ENCODE measurements around the gene BTG1.
"Not testable (repeated sequence)": the region's sequence is repeated elsewhere in the genome, so short reads cannot be mapped to it uniquely, and the experiment has no call there.

The BTG1 gene

DNA sequence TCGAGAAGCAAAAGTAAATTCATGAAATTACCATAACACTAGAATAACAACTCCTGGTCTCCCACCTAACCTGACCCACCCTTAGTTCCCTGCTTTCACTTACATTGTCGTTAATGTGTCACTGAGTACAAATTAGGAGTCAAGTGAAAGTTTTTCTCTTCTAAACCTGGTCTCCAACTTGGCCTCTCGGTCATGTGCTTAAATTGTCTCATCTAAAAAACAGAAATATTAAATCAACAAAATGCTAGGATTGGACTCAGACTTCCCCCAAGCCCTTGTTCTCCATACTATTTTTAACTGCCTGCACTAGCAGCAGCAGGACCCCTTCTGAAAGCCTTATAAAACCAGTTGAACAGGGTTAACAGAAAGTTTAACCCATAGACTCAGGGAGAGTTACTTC is 1.8 kb upstream of the BTG1 start:
- no peak for DNase-seq

DNA sequence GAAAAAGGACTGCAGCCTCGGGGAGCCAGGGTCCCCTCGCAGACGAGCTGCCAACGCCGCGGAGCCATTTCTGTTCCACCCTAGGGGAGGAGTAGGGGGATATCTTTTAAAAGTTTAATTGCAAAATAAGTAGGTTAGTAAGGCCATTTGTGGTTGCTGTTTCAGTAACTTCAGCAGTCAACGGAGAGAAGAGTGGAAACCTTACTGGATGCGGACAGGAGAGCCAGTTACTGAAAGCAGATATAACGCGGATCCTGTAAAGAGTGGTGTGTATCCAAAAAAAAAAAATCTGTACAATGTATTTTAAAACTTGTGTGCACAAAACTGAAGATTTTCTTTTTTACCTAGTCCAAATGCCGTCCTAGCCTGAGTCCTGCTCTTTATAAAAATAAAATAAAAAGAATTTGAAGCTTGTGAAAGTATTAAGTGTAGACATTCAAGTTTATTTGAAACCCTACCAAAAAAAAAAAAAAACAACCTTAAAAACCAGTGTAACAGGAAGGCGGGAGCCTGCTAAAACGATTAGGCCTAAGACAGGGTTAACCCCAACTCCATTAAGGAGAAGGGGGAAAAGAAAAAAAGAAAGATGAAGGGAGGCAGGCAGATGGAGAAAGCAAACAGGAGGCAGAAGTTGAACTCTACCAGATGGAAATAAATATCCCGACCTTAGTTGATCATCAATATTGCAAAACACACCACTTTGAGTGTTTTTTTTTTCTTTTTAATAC is 1.0 kb upstream of the BTG1 start:
- DNase-seq: peak; percentile 46

DNA sequence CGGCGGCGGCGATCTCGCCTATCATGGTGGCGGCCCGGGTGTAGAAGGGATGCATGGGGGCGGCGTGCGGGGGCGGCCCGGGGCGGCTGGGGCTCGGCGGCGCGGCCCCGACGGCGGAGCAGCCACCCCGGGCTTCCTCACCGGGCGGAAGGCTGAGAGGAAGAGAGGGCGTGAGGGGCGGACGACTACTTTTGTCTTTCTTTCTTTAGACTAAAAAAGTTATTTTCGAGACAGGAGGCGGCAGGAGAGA is 240 bp downstream of the BTG1 start:
- no peak for DNase-seq

DNA sequence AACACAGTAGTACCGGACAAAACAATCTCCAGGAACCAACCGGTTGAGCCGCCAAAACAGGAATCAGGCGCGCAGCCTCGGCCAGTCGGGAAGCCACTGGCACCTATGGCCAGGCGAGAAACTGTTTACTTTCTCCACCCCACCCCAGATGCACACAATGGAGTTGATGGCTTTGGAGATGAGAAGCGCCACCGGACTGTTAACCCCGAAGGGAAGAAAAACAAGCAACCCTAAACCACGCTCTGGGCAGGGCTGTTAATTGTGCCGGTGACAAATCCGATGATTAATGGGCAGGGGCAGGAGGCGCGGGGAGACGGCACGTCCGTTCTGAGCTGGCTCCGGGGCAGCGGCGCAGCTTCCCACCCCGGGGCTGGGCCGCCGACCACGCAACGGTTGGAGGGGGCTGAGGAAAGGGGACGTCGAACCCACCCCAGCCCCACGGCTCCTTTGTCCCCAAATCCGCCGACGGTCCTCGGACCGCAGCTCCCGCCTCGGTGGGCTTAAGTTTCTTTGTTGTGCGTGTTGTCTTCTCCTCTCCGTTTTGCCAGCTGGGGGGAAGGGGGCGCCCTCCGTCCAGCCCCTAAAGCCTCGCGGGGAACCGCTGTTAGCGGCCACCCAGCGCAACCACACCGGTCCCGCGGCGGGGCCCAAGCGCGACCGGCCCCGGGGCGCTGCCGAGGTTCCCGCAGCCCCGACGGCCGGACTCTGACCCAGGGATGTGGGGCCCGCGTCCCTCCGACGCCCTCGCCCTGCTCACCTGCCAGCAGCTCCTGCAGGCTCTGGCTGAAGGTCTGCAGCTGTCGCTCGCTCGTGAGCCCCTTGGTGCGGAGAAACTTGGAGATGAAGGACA is 790 bp downstream of the BTG1 start:
- peak; percentile 24 for DNase-seq

DNA sequence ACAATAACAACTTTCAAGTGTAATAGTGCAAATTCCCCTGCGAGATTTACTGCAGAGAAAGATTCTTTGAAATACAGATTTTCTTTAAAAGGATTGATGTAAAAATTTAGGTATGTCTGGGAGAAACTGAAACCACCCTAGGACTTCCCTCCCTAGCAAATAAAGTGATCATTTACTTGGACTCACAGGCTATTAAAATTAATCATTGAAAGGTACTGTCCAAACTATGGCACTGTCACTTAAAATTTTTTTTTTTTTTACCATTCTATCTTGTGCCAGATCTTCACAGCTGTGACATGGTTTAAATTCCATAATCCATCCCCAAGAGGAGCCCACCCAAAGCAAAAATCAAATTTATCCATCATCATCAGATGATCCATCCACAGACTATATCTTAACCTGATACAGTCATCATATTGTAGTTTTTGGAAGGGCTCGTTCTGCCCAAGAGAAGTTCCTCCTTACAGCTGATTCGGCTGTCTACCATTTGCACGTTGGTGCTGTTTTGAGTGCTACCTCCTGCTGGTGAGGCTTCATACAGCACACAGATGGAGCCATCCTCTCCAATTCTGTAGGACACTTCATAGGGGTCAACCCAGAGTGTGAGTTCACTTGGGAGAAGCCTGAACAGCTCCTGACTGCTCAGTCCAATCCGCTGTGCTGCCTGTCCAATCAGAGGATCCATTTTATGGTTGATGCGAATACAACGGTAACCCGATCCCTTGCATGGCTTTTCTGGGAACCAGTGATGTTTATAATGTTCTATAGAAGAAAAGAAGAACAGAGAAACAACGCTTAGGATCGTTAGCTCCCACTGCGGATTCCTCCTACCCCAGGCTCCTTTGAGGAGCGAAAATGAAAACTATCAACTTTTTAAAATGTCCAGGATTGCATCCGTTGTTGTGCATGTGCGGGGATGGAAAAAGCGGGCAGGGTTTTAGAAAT is 1.7 kb downstream of the BTG1 start:
- DNase-seq: peak; percentile 86

DNA sequence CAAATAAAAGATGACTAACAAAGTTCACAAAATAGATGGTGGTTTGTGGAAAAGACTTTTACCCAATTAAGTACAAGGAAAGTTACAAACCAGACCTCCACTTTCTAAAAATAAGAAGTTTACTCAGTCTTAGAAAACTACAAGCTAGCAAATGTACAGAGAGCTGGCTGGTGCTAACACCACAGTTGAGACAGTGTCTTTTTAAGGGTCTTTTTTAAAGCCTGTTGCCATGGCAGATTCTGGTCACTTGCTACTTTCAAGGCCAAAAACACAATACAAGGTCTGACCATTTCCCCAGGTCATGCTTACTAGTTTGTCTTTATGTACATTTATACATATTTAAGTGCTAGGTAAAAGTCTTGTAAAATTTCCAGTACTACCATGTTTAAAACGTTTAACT is 2.4 kb downstream of the BTG1 start:
- DNase-seq: peak; percentile 10

DNA sequence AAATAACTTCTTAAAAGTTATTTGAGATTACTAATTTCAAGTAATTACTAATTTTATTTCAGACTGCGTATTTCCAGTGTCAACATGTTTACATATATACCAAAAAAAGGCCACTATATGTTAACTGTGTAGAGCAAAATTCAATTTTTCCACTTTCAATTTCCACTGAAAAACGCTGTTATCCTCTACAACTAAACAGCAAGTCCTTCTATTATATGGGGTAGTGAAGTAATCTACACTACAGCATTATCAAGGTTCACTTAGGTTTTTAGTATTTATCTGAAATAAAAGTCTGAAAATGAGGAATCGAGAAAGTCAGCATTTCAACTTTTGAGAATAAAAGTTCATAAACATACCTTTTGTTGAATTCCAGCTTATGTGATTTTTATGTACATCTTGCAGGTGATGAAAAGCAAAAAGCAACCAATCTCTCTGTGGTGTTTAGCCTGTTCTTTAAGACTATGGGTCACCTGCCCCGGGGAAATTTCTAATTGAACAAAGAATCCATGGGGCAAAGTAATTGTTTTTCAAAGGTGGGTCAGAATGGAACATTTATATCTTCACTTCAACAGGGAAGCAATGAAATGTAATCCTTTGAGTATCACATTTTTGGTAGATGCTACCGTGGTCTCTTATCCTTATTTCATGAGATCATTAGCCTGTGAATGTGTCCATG is 3.3 kb downstream of the BTG1 start:
- no peak for DNase-seq

DNA sequence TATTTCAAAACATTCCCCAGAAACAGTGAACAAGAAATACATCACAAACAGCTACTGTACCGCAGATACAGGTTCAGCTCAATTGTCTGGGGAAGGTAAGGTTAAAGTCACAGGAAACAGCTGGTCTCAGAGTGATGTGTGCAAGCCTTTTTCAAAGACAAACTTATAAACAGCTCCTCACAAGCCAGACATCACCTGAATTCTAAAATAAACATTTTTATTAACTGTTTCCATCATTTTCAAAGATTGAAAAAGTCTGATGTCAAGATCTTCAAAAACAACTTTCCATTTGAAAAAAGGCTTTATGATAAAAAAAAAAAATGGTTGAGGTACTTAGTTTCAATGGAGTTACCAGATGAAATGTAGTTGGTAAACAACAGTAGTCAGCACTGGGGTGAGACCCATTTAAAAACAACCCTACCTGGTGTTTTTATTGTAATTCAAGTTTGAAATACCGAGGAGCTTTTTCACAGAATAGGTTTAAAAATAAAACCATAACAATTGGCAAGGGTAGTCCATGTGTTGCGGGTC is 4.0 kb downstream of the BTG1 start:
- DNase-seq: no peak

DNA sequence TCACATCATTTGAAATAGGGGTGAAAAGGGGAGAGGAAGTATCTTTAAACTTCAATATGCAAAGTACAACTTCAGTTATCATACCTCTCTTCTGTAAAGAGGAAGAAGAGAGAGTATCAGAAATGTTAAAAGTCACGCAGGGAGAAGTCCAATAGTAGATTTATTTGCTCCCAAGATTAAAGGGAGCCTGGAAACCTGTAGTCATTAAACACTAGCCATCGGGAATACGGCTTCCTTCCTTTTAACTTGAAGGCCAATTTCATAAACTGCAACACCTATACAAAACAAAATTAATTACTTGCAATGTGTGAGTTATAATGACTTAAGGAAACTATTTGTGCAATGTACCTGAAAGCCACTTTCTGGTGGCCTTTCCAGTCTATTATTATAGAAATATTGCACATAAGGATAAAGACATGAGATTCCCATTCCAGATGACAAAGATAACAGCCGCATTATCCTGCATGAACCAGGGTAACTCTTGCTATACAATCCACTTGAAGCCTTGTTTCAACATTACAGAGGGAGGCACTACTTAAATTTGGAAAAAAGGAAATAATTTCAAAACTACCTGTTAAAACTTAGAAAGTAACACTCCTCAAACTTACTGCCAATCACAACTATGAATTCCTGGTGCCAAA is 4.6 kb downstream of the BTG1 start:
- peak; percentile 6 for DNase-seq

DNA sequence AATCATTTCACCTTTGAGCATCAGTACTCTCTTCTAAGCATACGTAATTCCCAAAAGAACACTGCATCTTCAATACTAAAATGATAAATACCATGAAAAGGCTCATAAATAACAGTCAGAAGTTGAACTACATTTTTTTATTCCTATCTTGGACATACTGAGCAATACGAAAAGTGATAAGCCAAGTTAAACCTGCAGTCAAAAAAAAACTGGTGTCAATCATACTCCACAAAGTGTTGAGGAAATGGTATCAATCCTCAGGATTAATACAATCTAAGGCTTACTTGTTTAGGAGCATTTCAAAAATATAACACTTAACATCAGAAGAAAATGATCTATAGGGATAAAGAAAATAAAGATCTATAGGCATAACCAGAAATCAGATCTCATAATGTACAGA is 5.5 kb downstream of the BTG1 start:
- DNase-seq: no peak

DNA sequence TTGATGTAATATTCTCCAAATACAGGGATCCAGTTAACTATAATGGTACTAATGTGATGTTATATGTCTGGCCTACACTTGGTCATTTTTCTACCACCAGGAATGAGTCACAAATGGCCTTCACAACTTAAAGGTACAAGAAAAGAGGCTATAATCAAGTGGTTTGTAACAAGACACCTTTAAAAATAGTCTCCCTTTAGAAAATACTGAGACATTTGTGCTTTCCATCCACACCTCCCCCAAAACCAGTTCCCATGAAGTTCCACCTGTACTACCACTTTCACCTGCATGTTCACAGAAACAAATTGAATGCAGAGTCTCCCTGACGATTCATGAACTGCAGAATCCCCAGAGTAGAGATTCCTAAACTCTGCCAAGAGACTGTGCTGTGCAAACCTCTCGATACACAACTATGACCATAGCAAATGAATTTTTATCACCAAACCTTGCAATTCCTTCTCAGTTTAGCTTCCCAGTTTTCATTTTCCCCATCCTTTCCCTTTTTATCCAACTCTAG is 6.0 kb downstream of the BTG1 start:
- no peak for DNase-seq

DNA sequence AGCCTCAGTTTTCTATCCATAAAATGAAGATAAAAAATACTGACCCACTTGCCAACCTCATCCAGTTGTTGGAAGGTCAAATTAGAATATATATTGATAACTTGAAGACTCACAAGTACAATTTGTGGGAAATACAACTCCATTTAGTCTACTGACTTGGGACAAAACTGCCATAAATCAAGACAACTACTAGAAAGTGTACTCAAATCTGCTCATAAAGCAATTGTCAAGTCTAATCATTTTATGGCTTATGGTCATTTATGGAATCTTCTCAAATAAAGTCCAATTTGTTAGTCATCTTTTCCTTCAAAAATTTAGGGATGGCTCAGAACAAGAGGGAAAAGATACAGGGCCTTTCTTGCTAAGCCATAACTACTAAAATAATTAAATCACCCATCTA is 7.0 kb downstream of the BTG1 start:
- DNase-seq: no peak

DNA sequence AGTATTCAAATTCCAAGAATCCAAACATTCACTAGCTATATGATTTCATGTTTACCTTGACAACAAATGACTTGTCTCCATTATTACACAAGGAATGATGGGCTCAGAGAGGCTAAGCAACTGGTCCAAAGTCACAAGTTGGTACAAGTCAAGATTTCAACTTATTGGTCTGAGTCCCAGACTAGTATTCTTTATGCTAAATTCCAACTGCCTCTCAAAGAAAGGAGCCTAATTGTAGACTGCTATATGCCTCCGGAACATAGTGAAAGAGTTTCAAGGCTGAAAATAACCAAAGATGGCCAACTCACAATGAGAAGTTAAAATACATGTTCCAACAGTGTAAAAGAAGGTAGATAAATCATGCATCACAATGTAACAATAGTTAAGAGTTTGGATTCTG is 7.5 kb downstream of the BTG1 start:
- DNase-seq: no peak

DNA sequence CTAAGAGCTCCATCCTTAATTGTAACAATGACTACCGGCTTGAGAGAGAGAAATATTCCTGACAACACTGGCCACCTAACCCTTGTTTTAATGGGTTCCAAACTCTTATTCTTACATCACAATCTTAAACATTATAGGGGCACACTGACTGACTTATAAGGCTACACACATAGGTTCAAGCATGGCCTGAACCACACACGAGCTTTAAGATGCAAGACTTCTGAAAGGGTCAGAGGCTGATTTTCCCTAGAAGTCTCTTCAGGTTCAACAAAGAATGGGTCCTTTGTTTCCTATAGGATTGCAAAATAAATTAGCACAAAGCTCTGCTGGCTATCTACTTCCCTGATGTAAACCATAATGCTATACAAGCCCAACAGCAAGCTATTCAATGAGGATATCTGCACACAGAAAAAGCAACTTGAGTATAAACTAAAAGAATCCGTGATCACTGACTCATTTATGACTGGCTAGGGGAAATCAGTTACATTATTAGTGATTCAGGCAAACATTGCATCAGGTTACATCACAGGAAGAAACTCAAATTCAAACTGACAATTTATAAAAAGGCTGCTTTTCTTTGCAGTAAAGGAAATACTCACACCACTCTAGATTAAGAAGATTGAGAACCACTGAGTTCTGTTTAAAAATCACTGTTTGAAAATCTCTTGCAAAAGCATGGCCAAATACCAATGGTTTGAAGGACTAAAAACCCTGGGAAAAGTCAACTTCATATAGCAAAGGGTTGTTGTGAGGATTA is 8.5 kb downstream of the BTG1 start:
- DNase-seq: peak; percentile 21

DNA sequence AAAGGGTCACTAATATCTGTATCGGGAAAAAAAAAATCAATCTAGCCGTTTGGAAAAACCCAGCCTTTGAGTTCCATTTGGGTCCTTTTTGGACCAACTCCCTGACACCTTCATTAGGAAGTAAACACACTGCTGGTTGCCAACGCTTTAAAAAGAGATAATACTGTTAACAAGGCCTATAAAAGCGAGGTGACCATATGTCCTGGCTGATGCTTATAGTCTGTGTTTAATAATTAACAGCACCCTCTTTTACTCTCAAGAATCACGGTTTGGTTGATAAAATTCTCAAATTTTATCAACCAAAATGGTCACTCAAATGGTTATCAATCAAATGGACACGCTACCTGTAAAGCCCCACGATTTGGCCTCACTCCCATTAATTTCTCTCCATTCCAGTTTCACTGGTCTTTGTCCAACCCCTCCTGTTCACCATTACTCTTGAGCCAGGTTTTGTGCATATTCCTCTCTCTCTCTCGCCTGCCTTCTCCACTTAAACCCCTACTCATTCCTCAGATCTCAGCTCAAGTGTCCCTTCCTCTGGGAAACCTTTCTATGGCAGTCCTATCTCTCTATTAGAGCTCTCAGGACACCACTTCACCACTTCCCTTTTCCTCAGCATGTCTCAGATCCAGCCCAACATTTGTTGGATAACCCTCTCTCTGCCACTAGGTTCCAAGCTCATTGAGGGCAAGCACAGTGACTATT is 9.5 kb downstream of the BTG1 start:
- peak; percentile 49 for DNase-seq

DNA sequence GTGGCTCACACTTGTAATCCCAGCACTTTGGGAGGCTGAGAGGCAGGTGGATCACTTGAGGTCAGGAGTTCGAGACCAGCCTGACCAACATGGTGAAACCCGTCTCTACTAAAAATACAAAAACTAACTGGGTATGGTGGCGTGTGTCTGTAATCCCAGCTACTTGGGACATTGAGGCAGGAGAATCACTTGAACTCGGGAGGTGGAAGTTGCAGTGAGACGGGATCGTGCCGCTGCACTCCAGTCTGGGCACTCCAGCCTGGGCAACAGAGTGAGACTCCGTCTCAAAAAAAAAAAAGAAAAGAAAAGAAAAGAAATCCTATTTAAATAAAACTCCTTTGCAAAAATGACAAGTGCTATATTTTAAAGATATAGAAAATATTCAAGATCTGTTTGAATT is 10.1 kb downstream of the BTG1 start:
- not testable (repeated sequence) for DNase-seq

DNA sequence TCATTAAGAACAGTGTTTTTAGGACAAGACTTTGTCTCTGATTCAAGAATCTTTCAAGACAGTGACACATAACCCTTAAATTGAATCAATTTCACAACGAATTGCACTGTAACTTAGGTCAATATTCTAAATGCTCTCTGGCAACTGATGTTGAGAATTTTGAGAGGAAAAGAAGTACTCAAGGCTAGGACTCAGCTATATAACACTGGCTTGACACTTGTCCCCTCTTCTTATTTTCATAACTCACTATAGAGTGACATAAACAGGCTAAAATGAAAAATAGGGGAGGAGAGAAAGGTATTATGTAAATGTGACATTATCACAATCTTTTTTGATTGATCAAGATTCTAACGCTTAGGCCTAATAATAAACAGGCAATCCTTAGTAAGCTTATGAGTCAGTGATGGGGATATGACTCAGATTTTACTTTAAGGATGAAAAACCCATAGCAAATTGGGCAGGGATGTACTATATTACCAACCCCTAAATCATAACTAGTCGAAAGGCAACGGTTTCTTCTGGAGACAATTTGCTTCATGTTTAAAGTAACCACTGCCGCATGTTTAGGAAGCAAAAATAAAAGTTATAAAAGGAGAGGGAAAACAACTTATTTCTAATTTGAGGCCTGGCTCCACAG is 10.9 kb downstream of the BTG1 start:
- peak; percentile 17 for DNase-seq

DNA sequence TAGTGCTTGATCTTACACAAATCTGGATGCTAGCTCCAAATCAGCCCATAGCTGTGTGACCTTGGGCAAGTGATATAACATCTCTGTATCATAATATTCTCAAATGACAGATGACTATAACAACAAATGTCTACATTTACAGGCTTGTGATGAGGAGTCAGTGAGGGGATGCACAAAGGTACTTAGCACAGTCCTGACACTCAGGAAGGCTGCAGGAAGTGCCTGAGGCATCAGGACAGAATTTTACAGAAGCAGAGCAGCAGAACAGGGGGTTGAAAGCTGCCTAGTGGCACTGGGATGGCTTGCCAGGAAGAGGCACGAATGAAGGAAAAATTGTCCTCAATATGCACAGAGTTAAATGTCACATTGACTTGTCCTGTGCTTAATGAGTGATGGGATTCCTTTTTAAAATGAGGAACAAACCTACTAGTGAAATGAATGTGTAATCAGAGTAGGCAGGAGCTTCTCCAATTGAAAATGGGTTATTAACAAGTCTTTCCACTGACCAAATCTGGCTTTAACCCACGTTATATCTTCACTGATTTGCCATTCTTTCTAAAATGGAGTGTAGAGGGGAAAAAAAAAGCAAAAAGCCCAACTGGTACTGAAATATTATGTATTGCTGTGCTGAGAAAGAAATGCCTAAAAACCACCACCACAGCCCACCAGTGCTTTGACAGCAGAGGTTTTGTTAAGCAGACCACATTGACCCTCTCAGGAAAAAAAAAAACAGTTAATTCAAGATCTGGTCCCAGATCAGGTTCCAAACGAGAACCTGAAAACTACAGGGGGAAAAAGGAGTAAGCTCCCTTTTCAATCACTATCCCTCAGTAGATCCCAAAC is 11.6 kb downstream of the BTG1 start:
- peak; percentile 53 for DNase-seq

DNA sequence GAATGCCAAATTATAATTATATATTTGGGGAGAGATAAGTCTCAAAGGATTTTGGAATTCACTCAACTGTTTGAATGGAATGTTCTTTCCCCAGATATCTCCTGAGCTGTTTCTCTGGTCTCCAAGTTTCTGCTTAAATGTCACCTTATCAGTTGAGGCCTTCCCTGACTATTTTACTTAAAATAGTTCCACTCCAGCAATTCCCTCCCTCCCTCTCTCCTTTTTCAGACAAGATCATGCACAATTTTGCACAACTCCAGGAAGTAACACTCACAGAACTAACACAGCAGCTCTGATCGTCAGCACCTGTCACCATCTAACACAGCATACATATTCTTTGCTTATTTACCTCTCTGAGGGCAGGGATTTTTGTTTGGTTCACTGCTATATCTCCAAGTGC is 12.5 kb downstream of the BTG1 start:
- DNase-seq: no peak
